DOHH2 (cell line): ENCODE data around the gene PARP4.
"Not testable (repeated sequence)": the region's sequence is repeated elsewhere in the genome, so short reads cannot be mapped to it uniquely, and the experiment has no call there.

ENCODE experiments used
- H3F3A ChIP-seq: fragments of 200-600 bp; sonication (generic), shearing (Covaris generic); 2 replicates; pipeline ENCODE4 v1.6.0; 2016; ENCODE audit warnings: antibody characterized with exemption, mild to moderate bottlenecking; ENCODE audit not compliant: control insufficient read depth, insufficient read depth
- H3K27ac ChIP-seq: fragments of 200-600 bp; sonication (generic); 2 replicates; pipeline ENCODE4 v1.5.1; 2014; ENCODE audit warnings: low read depth, mild to moderate bottlenecking, low read length, moderate library complexity
- H3K27me3 ChIP-seq: fragments of 200-600 bp; sonication (generic); 2 replicates; pipeline ENCODE4 v1.6.1; 2014; ENCODE audit warnings: mild to moderate bottlenecking, low read length, mixed read lengths; ENCODE audit not compliant: control insufficient read depth
- H3K36me3 ChIP-seq: fragments of 200-600 bp; sonication (generic); 2 replicates; pipeline ENCODE4 v1.6.1; 2014; ENCODE audit warnings: mild to moderate bottlenecking, low read length, moderate library complexity, mixed read lengths; ENCODE audit not compliant: control insufficient read depth
- H3K4me1 ChIP-seq: fragments of 200-600 bp; sonication (generic); 2 replicates; pipeline ENCODE4 v1.6.1; 2014; ENCODE audit warnings: mild to moderate bottlenecking, low read length, mixed read lengths; ENCODE audit not compliant: control insufficient read depth
- H3K4me2 ChIP-seq: fragments of 200-600 bp; sonication (generic); 2 replicates; pipeline ENCODE4 v1.6.0; 2014; ENCODE audit warnings: mild to moderate bottlenecking, low read length, moderate library complexity
- H3K4me3 ChIP-seq: fragments of 200-600 bp; sonication (generic); 2 replicates; pipeline ENCODE4 v1.5.1; 2014; ENCODE audit warnings: mild to moderate bottlenecking, low read length, mixed read lengths
- H3K79me2 ChIP-seq: fragments of 200-600 bp; sonication (generic); 2 replicates; pipeline ENCODE4 v1.6.1; 2014; ENCODE audit warnings: mild to moderate bottlenecking, low read length, mixed read lengths; ENCODE audit not compliant: control insufficient read depth
- H3K9me2 ChIP-seq: fragments of 200-600 bp; sonication (generic); replicated peaks from 2 replicates; pipeline ENCODE4 v1.6.1; 2014; ENCODE audit warnings: mild to moderate bottlenecking, low read length, mixed read lengths; ENCODE audit not compliant: control insufficient read depth
- H3K9me3 ChIP-seq: fragments of 200-600 bp; sonication (generic); 2 replicates; pipeline ENCODE4 v1.6.1; 2014; ENCODE audit warnings: antibody characterized with exemption, low read length, mixed read lengths; ENCODE audit not compliant: control insufficient read depth, insufficient read depth
- H4K20me1 ChIP-seq: fragments of 200-600 bp; sonication (generic); 2 replicates; pipeline ENCODE4 v1.6.0; 2014; ENCODE audit warnings: low read depth, mild to moderate bottlenecking, antibody characterized with exemption, low read length, moderate library complexity; ENCODE audit not compliant: control insufficient read depth, insufficient read depth
- CTCF ChIP-seq: fragments of 200-600 bp; sonication (generic); IDR thresholded peaks from one replicate; pipeline ENCODE4 v1.5.1; 2014; ENCODE audit warnings: antibody characterized with exemption, mild to moderate bottlenecking, low read depth, low read length; ENCODE audit not compliant: poor library complexity, severe bottlenecking
- EZH2phosphoT487 ChIP-seq: fragments of 200-600 bp; sonication (generic); IDR thresholded peaks from 2 replicates; pipeline ENCODE4 v1.6.1; 2017; ENCODE audit warnings: borderline replicate concordance, mild to moderate bottlenecking, antibody characterized with exemption, low read length, moderate library complexity, mixed read lengths

Gene PARP4

GRCh38 chr13:24385902-24386301 is 126.7 kb downstream of the PARP4 start:
- no peak for TF ChIP-seq EZH2phosphoT487
- TF ChIP-seq CTCF: no peak
- no peaks in the 10 kb centered on the region for H3K9me3 ChIP-seq
- no peak overlapping the region for H3K4me3 ChIP-seq
- no peaks in the 10 kb centered on the region for H3F3A ChIP-seq
- no peaks in the 10 kb centered on the region for H3K4me1 ChIP-seq
- no peak overlapping the region for H3K4me2 ChIP-seq
- no peaks in the 10 kb centered on the region for H4K20me1 ChIP-seq
- no peaks in the 10 kb centered on the region for H3K9me2 ChIP-seq
- H3K36me3 ChIP-seq: no peaks in the 10 kb centered on the region
- no peaks in the 10 kb centered on the region for H3K79me2 ChIP-seq
- H3K27me3 ChIP-seq: no peaks in the 10 kb centered on the region
- no peak overlapping the region for H3K27ac ChIP-seq

GRCh38 chr13:24384946-24385345 is 127.6 kb downstream of the PARP4 start:
- not testable (repeated sequence) for H3K9me3 ChIP-seq, H3K4me1 ChIP-seq, H3K4me2 ChIP-seq, H3K9me2 ChIP-seq, H3K4me3 ChIP-seq, H4K20me1 ChIP-seq, H3K27ac ChIP-seq, H3K36me3 ChIP-seq, H3F3A ChIP-seq, H3K27me3 ChIP-seq, H3K79me2 ChIP-seq

- not testable (repeated sequence) for H3K4me2 ChIP-seq, H3K27ac ChIP-seq, H3K9me2 ChIP-seq, H3K4me1 ChIP-seq, H3F3A ChIP-seq, H4K20me1 ChIP-seq, H3K9me3 ChIP-seq, H3K4me3 ChIP-seq, H3K36me3 ChIP-seq, H3K79me2 ChIP-seq, H3K27me3 ChIP-seq
These were observed 128.5 kb downstream of the PARP4 start for GRCh38 chr13:24384091-24384490.

- no peaks in the 10 kb centered on the region for H4K20me1 ChIP-seq
- no peak overlapping the region for H3K4me3 ChIP-seq
- H3K4me2 ChIP-seq: no peak overlapping the region
- no peaks in the 10 kb centered on the region for H3K4me1 ChIP-seq
- no peaks in the 10 kb centered on the region for H3K9me2 ChIP-seq
- no peaks in the 10 kb centered on the region for H3K9me3 ChIP-seq
- no peaks in the 10 kb centered on the region for H3F3A ChIP-seq
- H3K79me2 ChIP-seq: no peaks in the 10 kb centered on the region
- TF ChIP-seq EZH2phosphoT487 (no peak), CTCF (no peak)
- H3K36me3 ChIP-seq: no peaks in the 10 kb centered on the region
- H3K27me3 ChIP-seq: no peaks in the 10 kb centered on the region
- no peak overlapping the region for H3K27ac ChIP-seq
These were observed 130.9 kb downstream of the PARP4 start for GRCh38 chr13:24381541-24382265.

DNA sequence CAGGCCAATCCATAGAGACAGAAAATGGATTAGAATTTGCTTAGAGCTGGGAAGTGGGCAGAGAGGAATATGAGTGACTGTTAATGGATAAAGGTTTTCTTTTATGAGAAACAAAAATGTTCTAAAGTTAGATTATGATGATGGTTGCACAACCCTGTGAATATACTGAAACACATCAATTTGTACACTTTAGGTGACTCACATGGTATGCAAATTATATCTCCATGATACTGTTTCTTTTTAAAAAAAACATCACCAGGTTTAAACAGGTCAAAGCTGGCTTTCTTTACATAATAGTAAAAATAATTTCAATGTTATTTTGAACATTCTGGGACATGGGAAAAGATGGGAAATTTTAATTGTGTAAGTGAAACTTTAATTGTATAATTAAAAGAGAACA is 131.7 kb downstream of the PARP4 start:
- H3K4me3 ChIP-seq, H3K4me2 ChIP-seq, H3F3A ChIP-seq, H3K36me3 ChIP-seq, H4K20me1 ChIP-seq, H3K27ac ChIP-seq, H3K9me3 ChIP-seq, H3K79me2 ChIP-seq, H3K9me2 ChIP-seq, H3K4me1 ChIP-seq, H3K27me3 ChIP-seq: not testable (repeated sequence)

DNA sequence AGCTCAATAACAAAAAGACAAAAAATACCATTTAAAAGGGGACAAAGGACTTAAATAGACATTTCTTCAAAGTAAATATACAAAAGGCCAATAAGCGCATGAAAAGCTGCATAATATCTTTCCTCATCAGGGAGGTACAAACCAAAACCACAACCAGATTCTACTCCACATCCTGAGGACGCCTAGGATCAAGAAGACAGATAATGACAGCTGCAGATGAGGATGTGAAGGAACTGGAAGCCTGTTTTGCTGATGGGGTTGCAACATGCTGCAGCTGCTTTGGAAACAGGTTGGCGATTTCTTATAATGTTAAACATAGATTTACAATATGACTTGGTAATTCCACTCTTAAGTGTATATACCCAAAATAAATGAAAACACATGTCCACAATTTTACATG is 132.4 kb downstream of the PARP4 start:
- not testable (repeated sequence) for H3K36me3 ChIP-seq, H3K79me2 ChIP-seq, H3K9me3 ChIP-seq, H3K4me1 ChIP-seq, H4K20me1 ChIP-seq, H3F3A ChIP-seq, H3K9me2 ChIP-seq, H3K4me2 ChIP-seq, H3K27ac ChIP-seq, H3K4me3 ChIP-seq, H3K27me3 ChIP-seq

DNA sequence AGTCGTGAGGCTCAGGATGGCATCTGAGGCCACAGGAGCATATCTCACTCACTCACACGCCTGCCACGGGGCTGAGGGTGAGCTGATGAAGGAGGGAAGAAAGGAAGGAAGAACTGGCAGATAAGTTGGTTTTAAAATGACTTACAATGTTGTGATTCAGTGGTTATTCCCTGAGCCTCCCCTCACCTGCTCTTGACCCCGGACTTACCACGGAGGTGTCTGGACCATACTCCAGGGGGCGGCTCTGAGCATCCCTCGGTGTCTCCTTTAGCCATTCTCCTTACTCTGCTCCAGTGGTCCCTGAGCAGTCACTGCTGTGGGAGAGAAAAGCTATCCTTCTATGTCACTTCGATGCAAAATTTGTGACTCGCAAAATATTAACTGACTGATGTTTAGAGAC is 141.3 kb downstream of the PARP4 start:
- not testable (repeated sequence) for H3K9me3 ChIP-seq, H3K27ac ChIP-seq, H4K20me1 ChIP-seq, H3K4me2 ChIP-seq, H3K9me2 ChIP-seq, H3K4me3 ChIP-seq, H3K4me1 ChIP-seq, H3K79me2 ChIP-seq, H3K27me3 ChIP-seq, H3K36me3 ChIP-seq, H3F3A ChIP-seq
